HEK293 (cell line): ENCODE data around the gene APOL5.

Source experiments
- CTCF ChIP-seq: fragments of 450-650 bp; formaldehyde crosslinking; IDR thresholded peaks from 2 replicates; pipeline ENCODE4 v1.5.1; 2016; ENCODE audit warnings: missing biosample characterization, missing genetic modification characterization
- KLF8 ChIP-seq: fragments of 450-650 bp; formaldehyde crosslinking; IDR thresholded peaks from 2 replicates; pipeline ENCODE4 v1.5.1; 2016; ENCODE audit warnings: missing biosample characterization, missing genetic modification characterization
- MYNN ChIP-seq: fragments of 450-650 bp; formaldehyde crosslinking; IDR thresholded peaks from 2 replicates; pipeline ENCODE4 v1.5.1; 2016; ENCODE audit warnings: missing biosample characterization, missing genetic modification characterization, borderline replicate concordance
- PRDM10 ChIP-seq: fragments of 450-650 bp; formaldehyde crosslinking; IDR thresholded peaks from 2 replicates; pipeline ENCODE4 v1.5.1; 2016; ENCODE audit warnings: missing biosample characterization, missing genetic modification characterization
- TCF7L2 ChIP-seq: IDR thresholded peaks from 2 replicates; pipeline ENCODE4 v1.6.1; 2011; ENCODE audit warnings: low read depth, mild to moderate bottlenecking, inconsistent platforms, low read length, moderate library complexity, borderline replicate concordance
- ZBTB26 ChIP-seq: fragments of 450-650 bp; formaldehyde crosslinking; optimal IDR thresholded peaks from 2 replicates; pipeline ENCODE3; 2016; ENCODE audit warnings: missing biosample characterization, mild to moderate bottlenecking, missing genetic modification characterization
- ZNF10 ChIP-seq: fragments of 450-650 bp; formaldehyde crosslinking; IDR thresholded peaks from 2 replicates; pipeline ENCODE4 v1.5.1; 2017; ENCODE audit warnings: missing biosample characterization, missing genetic modification characterization
- ZNF514 ChIP-seq: fragments of 450-650 bp; formaldehyde crosslinking; IDR thresholded peaks from 2 replicates; pipeline ENCODE4 v1.5.1; 2016; ENCODE audit warnings: missing biosample characterization, missing genetic modification characterization
- ZNF580 ChIP-seq: fragments of 450-650 bp; formaldehyde crosslinking; IDR thresholded peaks from 2 replicates; pipeline ENCODE4 v1.5.1; 2016; ENCODE audit warnings: missing biosample characterization, missing genetic modification characterization
- ZNF791 ChIP-seq: fragments of 450-650 bp; formaldehyde crosslinking; IDR thresholded peaks from 2 replicates; pipeline ENCODE4 v1.5.1; 2016; ENCODE audit warnings: missing biosample characterization, missing genetic modification characterization
- ZSCAN4 ChIP-seq: fragments of 450-650 bp; formaldehyde crosslinking; IDR thresholded peaks from 2 replicates; pipeline ENCODE4 v1.5.1; 2017; ENCODE audit warnings: missing biosample characterization, missing genetic modification characterization

- TF ChIP-seq ZNF10 (tag by site-specific recombination) = no peak
- TF ChIP-seq CTCF (tag by site-specific recombination) = no peak
- TF ChIP-seq KLF8 (tag by site-specific recombination) = no peak
- no peak for TF ChIP-seq MYNN
- TF ChIP-seq ZSCAN4 (tag by site-specific recombination) = no peak
- TF ChIP-seq ZNF514 (tag by site-specific recombination) = no peak
- TF ChIP-seq TCF7L2 = no peak
- no peak for TF ChIP-seq PRDM10 (tag by site-specific recombination)
- TF ChIP-seq ZBTB26 (tag by site-specific recombination) = no peak
- TF ChIP-seq ZNF580 (tag by site-specific recombination) = no peak
- no peak for TF ChIP-seq ZNF791 (tag by site-specific recombination)
These were observed 9.2 kb upstream of the APOL5 start for GRCh38 chr22:35708453-35708852.
